ENCODE measurements around the gene CBLN3.

The CBLN3 gene

DNA sequence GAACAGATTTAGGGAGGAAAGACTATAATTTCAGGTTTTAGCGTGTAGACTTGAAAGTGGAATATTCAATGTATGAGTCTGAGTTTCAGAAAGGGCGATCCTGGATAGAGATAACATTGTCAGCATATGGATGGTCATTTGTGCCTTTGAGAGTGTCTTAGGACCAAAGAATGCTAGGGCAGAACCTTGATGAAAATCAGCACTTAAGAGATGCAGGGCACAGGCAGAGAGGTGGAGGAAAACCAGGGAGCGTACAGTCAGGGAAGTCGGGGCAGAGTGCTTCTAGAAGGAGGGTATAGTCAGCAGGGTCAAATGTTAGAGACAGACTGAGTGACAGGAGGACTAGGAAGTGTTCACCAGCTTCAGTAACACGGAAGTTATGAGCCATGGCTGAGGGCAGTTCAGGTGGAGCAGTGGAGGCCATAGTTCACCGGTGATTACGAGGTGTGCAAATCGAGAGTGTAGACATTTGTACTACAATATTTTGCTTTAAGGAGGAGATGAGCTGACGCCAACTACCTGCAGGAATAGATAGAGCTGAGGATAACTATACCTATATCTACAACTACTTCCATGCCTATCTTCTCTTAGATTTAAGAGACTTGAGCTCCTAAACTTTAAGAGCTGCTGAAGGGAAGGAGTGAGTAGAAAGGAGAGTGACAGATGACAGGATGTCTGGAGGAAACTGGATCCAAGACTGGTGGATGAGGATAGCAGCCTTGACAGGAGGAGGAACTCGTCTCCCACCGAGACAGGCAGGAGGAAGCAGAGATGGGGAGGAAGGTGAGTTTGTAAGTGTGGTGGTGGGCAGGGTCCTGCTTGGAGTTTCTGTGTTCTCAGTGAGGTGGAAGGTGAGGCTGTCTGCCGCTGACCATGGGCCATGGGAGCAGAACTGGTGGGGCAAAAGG is 6.5 kb downstream of the CBLN3 start:
- no peak for DNase-seq

DNA sequence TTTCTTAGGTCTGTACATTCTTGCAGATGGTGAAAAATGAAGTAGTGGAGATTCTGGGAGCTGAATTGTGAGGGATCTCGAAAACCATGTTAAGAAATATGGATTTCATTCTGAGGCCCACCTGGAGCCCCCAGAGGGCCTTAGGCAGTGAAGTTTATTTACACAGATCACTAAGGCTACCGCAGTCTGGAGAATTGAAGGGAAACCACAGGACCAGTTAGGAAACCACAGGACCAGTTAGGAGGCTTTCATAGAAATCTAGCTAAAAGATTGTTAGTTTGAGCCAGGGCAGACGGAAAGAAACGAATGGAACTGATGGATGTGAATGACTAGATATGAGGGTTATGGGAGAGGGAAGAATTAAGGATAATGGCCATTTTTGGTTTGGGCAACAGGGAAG is 7.2 kb downstream of the CBLN3 start:
- DNase-seq: no peak

DNA sequence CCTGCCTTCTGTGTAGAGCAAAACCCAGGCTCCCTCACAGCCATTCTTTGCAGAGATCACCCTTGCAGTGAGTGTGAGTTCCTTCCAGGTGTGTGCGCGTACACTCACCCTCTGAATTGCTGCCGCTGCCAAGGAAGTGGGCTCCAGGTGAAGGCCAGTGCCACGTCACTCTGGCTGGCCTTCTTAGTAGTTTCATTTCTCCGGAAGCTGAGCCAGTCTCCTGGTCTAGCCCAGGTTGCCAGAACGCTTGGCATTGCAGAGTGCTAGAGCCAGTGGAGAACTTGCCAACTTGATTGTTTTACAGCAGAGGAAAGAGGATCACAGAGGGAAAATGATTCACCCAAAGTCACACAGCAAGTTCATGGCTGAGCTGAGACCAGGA is 11.0 kb downstream of the CBLN3 start:
- no peak for DNase-seq

DNA sequence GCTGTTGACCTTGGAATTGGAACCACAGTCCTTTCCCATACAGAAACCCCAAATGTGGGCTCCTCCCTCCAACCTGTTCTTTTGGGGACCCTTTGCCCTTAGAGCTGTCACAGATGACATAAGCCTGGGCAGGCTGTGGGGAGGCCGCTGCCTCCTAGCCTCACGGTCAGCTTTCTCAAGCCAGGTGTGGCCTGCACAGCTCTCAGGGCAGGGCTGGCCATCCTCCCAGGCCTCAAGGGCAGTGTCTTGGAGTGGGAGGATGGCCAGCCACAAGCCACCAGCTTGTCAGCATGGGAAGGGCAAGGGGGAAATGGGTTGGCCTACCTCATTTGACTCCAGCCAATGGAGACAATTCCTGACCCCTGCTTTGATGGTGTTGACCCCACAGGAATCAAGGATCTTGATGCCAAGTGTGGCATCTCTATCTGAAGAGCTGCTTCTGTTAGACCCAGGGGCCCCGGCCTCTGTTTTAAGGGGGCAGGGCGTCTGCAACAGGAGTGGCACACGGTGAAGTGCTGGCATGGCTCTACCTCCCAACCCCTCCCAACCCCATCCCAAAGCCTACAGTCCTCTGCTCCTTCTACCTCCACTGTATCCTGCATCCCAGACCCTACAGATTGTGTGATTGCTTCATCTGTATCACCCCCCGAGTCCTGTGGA is 11.5 kb downstream of the CBLN3 start:
- DNase-seq: no peak

DNA sequence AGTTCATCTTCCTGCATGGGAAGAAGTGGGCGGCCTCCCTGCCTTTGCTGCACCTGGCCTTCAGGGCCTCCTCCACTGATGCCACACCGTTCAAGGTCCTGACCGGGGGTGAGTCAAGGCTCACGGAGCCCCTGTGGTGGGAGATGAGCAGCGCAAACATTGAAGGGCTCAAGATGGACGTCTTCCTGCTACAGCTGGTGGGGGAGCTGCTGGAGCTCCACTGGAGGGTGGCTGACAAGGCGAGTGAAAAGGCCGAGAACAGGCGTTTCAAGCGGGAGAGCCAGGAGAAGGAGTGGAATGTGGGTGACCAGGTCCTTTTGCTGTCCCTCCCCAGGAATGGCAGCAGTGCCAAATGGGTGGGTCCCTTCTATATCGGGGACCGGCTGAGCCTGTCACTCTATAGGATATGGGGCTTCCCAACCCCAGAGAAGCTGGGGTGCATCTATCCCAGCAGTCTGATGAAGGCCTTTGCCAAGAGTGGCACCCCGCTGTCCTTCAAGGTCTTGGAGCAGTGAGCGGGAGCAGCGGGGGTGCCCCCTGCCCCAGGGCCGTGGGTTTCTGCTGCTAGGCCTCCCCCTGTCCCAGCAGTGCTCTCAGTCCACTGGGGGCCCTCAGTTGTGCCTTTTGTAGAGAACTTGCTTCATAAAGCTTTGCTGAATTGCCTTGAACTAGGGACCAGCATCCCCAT is 12.4 kb downstream of the CBLN3 start:
- no peak for DNase-seq

DNA sequence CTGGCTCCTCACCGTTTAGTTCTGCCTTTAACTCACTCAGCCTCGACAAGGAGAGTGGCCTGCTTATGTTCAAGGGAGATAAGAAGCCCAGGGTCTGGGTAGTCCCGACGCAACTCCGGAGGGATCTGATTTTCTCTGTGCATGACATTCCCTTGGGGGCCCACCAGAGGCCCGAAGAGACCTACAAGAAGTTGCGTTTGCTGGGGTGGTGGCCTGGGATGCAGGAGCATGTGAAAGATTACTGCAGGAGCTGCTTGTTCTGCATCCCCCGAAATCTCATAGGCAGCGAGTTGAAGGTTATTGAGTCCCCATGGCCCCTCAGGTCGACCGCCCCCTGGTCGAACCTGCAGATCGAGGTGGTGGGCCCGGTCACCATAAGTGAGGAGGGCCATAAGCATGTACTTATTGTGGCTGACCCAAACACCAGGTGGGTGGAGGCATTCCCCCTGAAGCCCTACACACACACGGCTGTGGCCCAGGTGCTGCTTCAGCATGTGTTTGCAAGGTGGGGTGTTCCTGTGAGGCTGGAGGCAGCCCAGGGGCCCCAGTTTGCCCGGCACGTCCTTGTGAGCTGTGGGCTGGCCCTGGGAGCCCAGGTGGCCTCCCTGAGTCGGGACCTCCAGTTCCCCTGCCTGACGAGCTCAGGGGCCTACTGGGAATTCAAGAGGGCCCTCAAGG is 13.1 kb downstream of the CBLN3 start:
- no peak for DNase-seq

DNA sequence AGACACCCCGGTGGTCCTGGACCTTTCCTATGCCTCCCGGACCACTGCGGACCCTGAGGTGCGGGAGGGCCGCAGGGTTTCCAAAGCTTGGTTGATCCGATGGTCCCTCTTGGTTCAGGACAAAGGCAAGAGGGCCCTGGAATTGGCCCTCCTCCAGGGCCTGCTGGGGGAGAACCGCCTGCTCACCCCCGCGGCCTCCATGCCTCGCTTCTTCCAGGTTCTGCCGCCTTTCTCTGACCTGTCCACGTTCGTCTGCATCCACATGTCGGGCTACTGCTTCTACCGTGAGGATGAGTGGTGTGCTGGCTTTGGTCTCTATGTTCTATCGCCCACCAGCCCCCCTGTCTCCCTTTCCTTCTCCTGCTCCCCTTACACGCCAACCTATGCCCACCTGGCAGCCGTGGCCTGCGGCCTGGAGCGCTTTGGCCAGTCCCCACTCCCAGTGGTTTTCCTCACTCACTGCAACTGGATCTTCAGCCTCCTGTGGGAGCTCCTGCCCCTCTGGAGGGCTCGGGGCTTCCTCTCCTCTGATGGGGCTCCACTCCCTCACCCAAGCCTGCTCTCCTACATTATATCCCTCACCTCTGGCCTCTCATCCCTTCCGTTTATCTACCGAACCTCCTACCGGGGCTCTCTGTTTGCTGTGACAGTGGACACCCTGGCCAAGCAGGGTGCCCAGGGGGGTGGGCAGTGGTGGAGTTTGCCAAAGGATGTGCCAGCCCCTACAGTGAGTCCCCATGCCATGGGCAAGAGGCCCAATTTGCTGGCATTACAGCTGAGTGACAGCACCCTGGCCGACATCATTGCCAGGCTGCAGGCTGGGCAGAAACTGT is 13.8 kb downstream of the CBLN3 start:
- DNase-seq: no peak

DNA sequence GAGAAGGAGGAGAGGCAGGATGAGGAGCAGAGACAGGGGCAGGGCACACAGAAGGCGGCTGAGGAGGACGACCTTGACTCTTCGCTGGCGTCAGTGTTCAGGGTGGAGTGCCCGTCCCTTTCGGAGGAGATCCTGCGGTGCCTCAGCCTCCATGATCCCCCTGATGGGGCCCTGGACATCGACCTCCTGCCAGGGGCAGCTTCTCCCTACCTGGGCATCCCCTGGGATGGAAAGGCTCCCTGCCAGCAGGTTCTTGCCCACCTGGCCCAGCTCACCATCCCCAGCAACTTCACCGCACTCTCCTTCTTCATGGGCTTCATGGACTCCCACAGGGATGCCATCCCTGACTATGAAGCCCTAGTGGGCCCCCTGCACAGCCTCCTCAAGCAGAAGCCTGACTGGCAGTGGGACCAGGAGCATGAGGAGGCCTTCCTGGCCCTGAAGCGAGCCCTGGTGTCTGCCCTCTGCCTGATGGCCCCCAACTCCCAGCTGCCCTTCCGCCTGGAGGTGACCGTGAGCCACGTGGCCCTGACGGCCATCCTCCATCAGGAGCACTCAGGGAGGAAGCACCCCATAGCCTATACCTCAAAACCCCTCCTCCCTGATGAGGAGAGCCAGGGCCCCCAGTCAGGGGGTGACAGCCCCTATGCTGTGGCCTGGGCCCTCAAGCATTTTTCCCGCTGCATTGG is 14.6 kb downstream of the CBLN3 start:
- DNase-seq: no peak

DNA sequence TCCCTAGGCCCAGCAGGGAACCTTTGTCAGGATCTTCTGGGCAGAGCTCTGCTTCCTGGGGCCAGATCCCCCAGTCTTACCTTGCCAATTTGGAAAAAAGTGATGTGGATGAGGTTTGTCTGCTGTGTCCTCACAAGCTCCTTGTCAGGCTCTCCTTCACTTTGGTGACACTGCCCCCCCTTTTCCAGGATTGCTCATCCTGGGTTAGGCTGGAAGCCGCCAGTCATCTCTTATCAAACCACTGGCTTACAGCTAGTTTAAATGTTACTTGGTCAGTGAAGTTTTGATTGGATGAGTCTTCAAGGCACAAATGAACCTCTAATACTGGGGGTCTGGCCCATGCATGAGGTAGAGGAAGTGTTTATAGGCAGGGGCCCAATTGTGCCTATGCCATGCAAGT is 15.4 kb downstream of the CBLN3 start:
- no peak for DNase-seq

DNA sequence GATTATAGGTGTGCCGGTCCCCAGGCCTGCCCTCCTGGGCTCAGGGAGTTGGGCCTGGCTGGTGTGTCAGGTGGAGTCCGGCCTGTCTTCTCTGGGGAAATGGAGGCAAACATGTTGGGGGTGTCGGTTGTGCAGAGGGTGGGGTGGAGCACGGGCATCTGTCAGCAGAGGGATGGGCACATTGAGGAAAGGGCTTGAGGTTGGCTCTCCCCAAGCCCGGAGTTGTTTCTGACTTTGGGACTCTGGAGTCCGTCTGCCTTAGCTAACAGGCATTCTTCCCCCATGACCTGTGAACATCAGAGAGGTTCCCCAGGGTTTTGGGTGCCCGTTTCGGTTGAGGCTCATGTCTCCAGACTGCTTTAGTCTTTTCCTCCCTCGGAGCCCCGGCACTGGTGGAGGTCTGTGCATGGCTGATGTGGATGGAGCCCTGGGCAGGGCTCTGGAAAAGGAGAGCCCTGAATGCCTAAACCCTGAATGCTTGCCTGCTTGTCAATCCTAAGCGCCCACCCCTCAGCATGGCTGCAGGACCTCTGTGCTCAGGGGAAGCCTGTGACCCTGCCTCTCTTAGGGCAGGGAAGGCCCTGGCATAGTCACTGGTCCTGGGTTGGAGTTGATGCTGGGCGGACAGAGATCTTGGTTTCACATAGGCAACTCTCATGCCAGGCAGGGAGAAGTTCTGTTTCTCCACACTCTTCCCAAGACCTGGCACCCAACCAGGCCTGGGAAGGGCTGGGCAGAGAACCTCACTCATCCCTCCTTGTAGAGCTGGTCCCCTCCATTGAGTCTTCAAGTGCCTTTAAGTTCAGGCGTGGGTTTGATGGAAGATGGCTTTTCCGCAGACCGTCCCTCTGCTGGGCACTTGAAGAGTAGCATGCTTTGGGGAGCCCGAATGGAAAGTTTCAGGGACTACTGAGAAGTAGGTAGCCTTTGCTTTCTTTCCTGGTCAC is 17.8 kb downstream of the CBLN3 start:
- no peak for DNase-seq

DNA sequence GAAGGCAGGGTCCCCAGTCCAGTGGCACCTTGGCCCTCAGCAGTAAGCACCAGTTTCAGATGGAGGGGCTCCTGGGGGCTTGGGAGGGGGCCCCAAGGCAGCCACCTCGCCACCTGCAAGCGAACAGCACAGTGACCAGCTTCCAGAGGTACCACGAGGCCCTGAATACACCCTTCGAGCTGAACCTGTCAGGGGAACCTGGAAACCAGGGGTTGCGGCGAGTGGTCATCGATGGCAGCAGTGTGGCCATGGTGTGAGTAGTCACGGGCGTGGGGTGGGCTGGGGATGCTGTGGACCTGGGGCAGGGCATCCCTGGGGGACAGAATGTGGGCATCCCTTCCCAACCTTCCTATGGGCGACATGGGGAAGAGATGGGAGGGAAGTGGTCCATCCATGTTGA is 19.5 kb downstream of the CBLN3 start:
- DNase-seq: no peak

DNA sequence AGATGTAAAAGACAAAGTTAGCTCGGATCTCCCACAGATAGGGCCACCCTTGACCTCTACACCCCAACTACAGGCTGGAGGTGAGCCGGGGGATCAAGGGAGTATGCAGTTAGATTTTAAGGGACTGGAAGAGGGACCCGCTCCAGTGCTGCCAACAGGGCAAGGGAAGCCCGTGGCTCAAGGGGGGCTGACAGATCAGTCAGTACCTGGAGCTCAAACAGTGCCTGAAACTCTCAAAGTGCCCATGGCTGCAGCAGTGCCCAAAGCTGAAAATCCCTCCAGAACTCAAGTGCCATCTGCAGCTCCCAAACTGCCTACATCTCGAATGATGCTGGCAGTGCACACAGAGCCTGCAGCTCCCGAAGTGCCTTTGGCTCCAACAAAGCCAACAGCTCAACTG is 20.3 kb downstream of the CBLN3 start:
- peak; percentile 58 for DNase-seq

DNA sequence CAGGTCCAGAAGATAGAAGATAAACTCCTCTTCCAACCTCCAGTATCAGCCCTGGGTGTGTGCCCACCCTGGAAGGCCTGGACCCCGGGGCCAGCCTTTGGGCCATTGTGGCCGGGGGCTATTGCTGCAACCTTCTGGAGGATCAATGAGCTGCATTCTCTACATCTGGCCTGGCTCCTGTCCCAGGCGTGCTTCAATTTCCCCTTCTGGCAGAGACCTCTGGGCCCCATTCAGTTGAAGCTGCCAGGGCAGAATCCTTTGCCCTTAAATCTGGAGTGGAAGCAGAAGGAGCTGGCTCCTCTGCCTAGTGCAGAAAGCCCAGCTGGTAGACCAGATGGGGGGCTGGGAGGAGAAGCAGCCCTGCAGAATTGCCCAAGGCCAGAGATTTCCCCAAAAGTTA is 20.7 kb downstream of the CBLN3 start:
- peak; percentile 90 for DNase-seq

DNA sequence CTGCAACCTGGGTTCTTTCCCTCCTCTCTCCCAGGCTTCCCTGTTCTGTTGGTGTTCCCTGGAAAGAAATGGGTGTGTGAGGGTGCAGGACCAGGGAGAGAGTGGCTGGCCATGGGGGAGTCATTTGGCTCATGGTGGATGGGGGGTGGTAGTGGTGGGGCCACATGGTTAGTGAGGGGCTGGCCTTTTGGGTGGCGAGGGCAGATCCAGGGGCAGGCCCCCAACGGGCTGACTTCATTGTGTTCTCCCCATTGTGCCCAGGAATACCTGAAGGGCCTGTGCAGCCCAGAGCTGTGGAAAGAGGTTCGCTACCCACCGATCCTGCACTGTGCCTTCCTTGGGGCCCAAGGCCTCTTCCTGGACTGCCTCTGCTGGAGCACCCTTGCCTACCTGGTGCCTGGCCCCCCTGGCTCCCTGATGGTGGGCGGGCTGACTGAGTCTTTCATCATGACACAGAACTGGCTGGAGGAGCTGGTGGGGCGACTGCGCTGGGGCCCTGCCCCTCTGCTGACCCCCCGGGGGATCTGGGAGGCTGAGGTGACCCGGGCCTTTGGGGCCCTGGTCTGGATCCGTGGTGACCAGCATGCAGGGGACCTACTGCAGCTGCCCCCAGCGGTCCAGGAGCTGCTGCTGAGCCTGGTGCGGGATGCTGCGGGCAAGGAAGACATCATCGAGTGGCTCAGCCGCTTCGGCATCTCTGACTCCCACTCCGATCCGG is 21.7 kb downstream of the CBLN3 start:
- no peak for DNase-seq

DNA sequence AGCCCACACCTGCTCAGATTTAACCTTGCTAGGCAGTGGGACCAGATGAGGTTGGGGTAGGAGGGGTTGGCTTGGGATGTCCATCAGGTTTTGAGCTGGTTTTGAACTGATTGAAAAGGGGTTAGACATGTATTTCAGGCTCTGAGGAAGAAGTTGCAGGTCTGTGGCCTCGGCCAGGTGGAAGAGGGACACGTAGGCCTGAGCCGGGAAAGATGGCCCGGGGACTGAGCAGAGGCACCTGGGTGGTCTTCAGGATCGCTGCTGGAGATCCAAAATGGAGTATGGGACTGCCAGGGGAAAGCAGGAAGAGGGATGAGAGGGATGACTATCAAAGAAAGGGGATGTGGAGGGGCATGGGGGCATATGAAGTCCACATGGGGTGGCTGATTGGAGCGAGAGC is 23.1 kb downstream of the CBLN3 start:
- no peak for DNase-seq

DNA sequence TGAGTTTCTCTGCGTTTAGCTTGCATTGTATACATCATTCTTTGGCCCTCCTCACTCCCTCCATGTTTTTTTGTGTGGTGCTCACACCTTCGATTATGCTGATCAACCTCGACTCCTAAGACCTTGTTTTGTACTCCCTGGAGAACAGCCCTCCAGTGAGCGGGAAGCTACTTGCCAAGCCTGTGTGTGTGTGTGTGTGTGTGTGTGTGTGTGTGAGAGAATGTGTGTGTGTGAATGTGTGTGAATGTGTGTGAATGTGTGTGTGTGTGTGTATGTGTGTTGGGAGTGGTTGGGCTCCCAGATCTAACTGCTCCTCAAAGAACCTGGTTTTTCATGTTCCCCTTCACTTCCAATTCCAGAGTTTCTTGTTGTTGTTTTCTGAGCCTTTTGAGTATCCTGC is 24.7 kb downstream of the CBLN3 start:
- DNase-seq: no peak

DNA sequence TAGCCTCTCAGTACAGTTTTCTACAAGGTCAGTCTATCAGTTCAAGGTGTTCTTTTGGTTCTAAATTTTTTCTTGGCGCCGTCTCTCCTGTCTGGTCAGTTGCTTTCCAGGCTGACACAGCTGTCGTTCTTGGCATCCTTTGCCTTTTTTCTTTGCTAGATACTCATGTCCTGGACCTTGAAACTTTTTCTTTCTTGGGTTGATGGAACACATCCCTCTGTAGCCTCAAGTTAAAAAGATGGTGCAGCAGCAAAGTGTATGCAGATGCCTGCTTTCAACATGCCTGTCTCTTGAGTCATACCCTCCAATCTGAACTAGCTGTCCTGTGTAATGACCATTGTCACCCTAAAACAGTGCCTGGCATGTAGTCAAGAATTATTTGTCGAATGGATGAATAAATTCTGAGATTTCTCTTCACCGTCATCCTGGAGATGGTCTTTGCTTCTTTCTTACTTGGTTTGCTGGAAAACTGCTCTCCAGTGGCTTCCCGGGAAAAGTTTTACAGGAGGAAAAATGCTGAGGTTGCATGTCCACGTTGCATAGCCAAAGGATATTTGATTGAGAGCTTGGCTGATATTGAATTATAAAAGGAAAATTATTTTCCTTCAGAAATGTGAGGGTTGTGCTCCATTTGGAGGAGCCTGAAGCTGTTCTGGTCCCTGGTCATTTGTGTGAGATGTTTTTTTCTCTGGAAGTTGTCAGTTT is 26.0 kb downstream of the CBLN3 start:
- DNase-seq: no peak

DNA sequence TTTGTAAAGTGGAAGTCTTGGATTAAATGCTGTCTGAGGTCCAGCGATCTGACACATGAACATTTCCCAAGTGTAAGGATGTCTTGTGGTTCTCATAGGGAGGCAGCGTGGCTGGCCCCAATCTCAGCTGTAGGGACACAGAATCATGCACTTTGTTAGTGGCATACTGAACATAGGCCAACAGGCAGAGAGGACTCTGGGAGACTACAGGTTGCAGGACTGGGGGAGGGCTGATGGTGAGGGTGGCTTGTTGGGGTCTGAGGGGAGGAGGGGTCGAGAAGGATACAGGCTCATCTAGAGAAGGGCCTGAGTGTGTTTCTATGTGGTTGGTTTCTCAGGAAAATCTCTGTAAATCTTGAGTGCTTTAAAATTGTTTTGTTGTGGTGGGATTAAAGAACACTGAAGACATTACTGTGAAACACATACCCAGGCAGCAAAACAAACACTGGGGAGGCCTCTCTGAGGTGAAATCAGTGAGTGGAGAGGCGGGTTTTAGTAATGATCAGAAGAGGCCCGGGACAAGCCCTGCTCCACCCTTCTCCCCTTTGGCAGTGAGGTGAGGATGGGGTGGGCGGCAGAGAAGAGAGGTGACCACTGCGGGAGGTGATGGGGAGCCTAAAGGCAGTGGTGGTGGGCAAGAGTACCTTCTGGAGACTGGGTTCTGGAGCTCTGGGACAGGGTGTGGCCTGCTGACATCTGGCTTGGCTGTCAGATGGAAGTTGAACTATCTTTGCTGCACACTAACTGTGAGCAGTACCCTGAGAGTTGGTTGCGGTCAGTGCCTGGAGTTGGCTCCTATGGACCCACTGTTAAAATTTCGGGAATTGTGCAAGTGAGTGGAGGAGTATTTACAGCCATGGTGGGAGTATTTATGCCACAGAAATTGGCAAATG is 27.4 kb downstream of the CBLN3 start:
- DNase-seq: no peak

Data from NCI-H446 treated with DMSO at 0.1 percent for 48 hours (cell line).